ENCODE measurements around the gene ZNF730. TPM values are rescaled to one million over a fixed set of nuclear protein-coding genes. Genes with fewer than 3 reads are reported as not detected.
"Not testable (repeated sequence)": the region's sequence is repeated elsewhere in the genome, so short reads cannot be mapped to it uniquely, and the experiment has no call there.

ZNF730 gene
- total RNA-seq, 2 experiments from 2014 or later, result 27.9 to 36.2 TPM

DNA sequence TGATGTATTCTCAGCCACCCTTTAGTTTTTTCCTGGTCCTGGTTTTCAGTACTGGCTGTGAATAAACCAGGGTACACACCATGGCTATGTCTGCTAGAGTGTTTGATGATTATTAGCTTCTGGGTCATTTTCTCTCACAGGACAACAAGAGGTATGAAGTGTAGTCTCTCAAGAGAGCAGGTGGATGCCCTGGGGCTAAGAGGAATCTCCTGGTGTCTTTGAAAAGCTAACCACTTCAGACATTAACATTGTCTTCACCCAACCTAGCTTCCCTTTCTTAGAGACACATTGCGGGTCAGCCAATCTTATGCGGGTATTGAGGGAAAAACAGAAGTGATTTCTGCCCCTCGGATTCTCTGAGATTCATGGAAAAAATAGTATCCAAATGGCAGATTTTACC is 1.6 kb downstream of the ZNF730 start:
- POLR2A ChIA-PET, result interaction anchor here (2.0 to 2.9 kb wide), 2 partner anchors 43 to 916 kb away, joined by 5 to 17 read pairs; no protein-coding TSS in a partner anchor
- H3K9me3 ChIP-seq (ENCODE audit: low read length), result peaks cover 16% of the 10 kb centered on the region; the same call in 1 of the 2 replicates
- peak overlapping the region; percentile 90 for H3K4me2 ChIP-seq (ENCODE audit: low read length)
- TF ChIP-seq, protein P1, sequence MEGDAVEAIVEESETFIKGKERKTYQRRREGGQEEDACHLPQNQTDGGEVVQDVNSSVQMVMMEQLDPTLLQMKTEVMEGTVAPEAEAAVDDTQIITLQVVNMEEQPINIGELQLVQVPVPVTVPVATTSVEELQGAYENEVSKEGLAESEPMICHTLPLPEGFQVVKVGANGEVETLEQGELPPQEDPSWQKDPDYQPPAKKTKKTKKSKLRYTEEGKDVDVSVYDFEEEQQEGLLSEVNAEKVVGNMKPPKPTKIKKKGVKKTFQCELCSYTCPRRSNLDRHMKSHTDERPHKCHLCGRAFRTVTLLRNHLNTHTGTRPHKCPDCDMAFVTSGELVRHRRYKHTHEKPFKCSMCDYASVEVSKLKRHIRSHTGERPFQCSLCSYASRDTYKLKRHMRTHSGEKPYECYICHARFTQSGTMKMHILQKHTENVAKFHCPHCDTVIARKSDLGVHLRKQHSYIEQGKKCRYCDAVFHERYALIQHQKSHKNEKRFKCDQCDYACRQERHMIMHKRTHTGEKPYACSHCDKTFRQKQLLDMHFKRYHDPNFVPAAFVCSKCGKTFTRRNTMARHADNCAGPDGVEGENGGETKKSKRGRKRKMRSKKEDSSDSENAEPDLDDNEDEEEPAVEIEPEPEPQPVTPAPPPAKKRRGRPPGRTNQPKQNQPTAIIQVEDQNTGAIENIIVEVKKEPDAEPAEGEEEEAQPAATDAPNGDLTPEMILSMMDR (conservative IDR thresholded peaks at IDR 0.05; ENCODE audit: low read length), result no peak
- no peak for TF ChIP-seq EZH2phosphoT487 (IDR thresholded peaks at IDR 0.05; ENCODE audit: borderline replicate concordance, low read depth, low read length)
- no peak overlapping the region for H2AFZ ChIP-seq (ENCODE audit: low read length)
- DNase-seq (ENCODE audit: low spot score), result peak; percentile 45
- peaks cover 36% of the 10 kb centered on the region for H3K79me2 ChIP-seq (ENCODE audit: insufficient read depth, low read depth, low read length)
- intact Hi-C loops (cut with micrococcal nuclease; ENCODE audit: unreplicated experiment), result loop anchor here (10.0 kb wide), 1 partner anchor 136 kb away; the partner anchor contains the start of gene ZNF724
- H4K20me1 ChIP-seq (ENCODE audit: insufficient read depth, low read length), result no peaks in the 10 kb centered on the region
- no peak overlapping the region for H3K27ac ChIP-seq (ENCODE audit: low read depth, low read length, poor library complexity, severe bottlenecking)
- H3K9me2 ChIP-seq (ENCODE audit: insufficient read depth, low read length), result no peaks in the 10 kb centered on the region
- peaks cover 45% of the 10 kb centered on the region for H3K36me3 ChIP-seq (ENCODE audit: insufficient read depth, low read length)
- CTCF ChIA-PET (ENCODE audit: unreplicated experiment), result interaction anchor here (1.0 kb wide), 1 partner anchor 277 kb away, joined by 3 read pairs; the partner anchor contains the start of gene ZNF91
- H3K4me3 ChIP-seq (ENCODE audit: low read depth, low read length, poor library complexity, severe bottlenecking), result peak overlapping the region; percentile 93
- BruUV-seq (replicated peaks), result TSS peak; percentile 65
- peaks cover 15% of the 10 kb centered on the region for H3K4me1 ChIP-seq (ENCODE audit: insufficient read depth, low read length, poor library complexity, severe bottlenecking)

DNA sequence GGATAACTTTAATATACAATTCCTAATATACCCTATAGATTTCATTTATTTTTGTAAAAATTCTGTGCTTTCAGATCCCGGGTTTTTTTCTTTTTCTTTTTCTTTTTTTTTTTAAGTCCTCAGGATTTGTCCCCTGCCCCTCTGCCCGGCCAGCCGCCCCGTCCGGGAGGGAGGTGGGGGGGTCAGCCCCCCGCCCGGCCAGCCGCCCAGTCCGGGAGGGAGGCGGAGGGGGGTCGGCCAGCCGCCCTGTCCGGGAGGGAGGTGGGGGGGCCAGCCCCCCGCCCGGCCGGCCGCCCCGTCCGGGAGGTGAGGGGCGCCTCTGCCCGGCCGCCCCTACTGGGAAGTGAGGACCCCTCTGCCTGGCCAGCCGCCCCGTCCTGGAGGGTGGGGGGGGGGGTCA is 17.4 kb downstream of the ZNF730 start:
- H3K4me3 ChIP-seq (ENCODE audit: low read depth, low read length, poor library complexity, severe bottlenecking); H4K20me1 ChIP-seq (ENCODE audit: insufficient read depth, low read length); CTCF ChIA-PET (ENCODE audit: unreplicated experiment): not testable (repeated sequence)

GRCh38 chr19:23145617-23146415 is 29.0 kb downstream of the ZNF730 start:
- DNase-seq (ENCODE audit: low spot score), result no peak
- Histone ChIP-seq H3K4me2 (ENCODE audit: low read length) (no peak overlapping the region), H4K20me1 (ENCODE audit: insufficient read depth, low read length) (no peaks in the 10 kb centered on the region), H2AFZ (ENCODE audit: low read length) (no peak overlapping the region), H3K9me2 (ENCODE audit: insufficient read depth, low read length) (no peaks in the 10 kb centered on the region), H3K4me1 (ENCODE audit: insufficient read depth, low read length, poor library complexity, severe bottlenecking) (no peaks in the 10 kb centered on the region), H3K9me3 (ENCODE audit: low read length) (peaks cover 48% of the 10 kb centered on the region), H3K36me3 (ENCODE audit: insufficient read depth, low read length) (peaks cover 60% of the 10 kb centered on the region), H3K4me3 (ENCODE audit: low read depth, low read length, poor library complexity, severe bottlenecking) (no peak overlapping the region), H3K27ac (ENCODE audit: low read depth, low read length, poor library complexity, severe bottlenecking) (no peak overlapping the region), H3K79me2 (ENCODE audit: insufficient read depth, low read depth, low read length) (no peaks in the 10 kb centered on the region)
- POLR2A ChIA-PET, result no interaction called here
- intact Hi-C loops (cut with micrococcal nuclease; ENCODE audit: unreplicated experiment), result no loop called here
- TSS peak; percentile 41 for BruUV-seq (replicated peaks)
- CTCF ChIA-PET (ENCODE audit: unreplicated experiment), result no interaction called here
- no peak for TF ChIP-seq EZH2phosphoT487 (IDR thresholded peaks at IDR 0.05; ENCODE audit: borderline replicate concordance, low read depth, low read length)

More for the DNA sequence above, 17.4 kb downstream of the ZNF730 start:
- BruUV-seq (replicated peaks); POLR2A ChIA-PET; H3K79me2 ChIP-seq (ENCODE audit: insufficient read depth, low read depth, low read length); H3K4me2 ChIP-seq (ENCODE audit: low read length); H3K9me2 ChIP-seq (ENCODE audit: insufficient read depth, low read length); H2AFZ ChIP-seq (ENCODE audit: low read length); DNase-seq (ENCODE audit: low spot score); H3K4me1 ChIP-seq (ENCODE audit: insufficient read depth, low read length, poor library complexity, severe bottlenecking); H3K27ac ChIP-seq (ENCODE audit: low read depth, low read length, poor library complexity, severe bottlenecking); intact Hi-C loops (cut with micrococcal nuclease; ENCODE audit: unreplicated experiment): not testable (repeated sequence)
- Histone ChIP-seq H3K36me3 (ENCODE audit: insufficient read depth, low read length) (peaks cover 44% of the 10 kb centered on the region), H3K9me3 (ENCODE audit: low read length) (peaks cover 12% of the 10 kb centered on the region; the same call in 1 of the 2 replicates)

Data from OCI-LY7 (cell line).